ENCODE data around the gene ARMC3.

ARMC3 gene

DNA sequence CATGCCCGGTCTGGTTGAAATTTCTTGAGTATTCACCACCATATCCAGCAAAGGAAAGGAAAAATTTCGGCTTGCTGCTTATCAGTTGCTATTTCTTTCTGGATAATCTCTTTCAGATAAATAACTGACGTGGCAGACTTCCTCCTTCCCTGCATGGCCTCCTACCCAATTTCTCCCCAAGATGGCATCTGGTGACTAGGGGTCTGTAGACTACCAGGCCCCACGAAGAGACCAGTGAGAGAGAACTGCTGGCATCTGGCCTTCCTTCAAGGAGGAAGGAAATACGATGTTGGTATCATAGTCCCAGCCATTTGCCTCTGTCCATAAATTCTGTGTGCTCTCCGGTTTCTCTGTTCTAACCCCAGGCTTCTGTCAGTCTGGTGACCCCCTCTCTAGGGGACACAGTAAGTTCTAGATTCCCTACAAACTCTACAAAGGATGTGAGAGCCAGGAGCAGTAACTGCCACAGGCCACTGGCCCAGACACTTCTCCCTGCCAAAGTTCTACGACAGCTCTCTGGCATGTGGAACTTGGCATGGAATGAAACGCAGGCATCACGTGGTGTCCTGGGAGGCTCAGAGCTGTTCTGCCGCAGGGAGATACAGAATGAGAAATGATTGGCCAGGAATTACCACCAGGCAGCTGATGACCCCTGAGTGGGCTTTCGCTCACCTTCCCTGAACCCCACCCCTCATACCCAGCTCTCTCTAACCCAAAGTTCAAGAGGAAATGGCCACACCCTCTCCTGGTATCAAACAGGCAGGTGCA lies 137.5 kb downstream of the ARMC3 start:
- TF ChIP-seq CTCF (IDR thresholded peaks at IDR 0.05): no peak

DNA sequence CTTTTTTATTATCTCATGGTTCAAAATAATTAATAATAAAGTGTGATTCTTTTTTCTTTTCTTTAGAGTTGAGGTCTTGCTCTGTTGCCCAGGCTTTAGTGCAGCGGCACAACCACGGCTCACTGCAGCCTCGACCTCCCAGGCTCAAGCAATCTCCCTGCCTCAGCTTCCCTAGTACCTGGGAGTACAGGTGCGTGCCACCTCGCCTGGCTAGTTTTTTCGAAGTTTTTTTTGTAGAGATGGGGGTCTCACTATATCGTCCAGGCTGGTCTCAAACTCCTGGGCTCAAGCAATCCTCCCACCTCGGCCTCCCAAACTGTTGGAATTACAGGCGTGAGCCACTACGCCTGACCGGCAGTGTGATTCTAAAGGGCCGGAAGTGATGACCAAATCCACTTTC lies 139.5 kb downstream of the ARMC3 start:
- TF ChIP-seq CTCF (IDR thresholded peaks at IDR 0.05): no peak

GRCh38 chr10:23067939-23068775 lies 140.3 kb downstream of the ARMC3 start:
- peak; percentile 77 for TF ChIP-seq CTCF (IDR thresholded peaks at IDR 0.05)

DNA sequence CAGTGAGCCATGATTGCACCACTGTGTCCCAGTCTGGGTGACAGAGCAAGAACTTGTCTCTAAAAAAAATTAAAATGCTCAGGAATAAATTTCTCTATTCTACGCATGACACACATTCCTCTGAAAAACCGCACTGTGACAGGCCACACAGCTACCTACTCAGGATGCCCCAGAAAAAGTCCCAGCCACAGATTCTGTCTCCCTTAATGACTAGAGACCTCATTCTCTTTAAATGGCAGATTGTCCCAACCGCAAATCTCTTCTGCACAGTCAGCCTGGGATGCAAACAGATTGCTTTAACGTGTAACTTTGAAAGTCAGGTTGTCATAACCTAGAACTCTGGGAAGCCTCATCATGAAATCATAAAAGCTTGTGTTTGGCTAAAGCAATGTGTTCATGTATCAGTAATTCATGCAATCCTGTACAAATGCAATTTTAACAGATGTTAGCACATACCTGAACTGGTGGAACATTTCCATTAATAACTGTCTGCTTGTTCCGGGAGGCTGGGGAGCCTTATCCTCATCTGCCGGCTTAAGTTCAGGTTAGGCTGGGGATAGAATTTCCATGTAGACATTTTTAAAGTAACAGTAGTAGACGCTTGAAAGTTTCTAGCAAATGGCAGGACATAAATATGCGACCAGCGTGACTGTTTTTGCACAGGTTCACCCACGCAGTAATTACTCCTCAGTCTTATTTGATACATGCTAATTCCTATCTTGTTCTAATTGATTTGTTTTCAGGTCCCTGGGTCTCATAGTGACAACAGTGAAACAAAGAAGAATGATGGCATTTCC lies 141.4 kb downstream of the ARMC3 start:
- no peak for TF ChIP-seq CTCF (IDR thresholded peaks at IDR 0.05)

DNA sequence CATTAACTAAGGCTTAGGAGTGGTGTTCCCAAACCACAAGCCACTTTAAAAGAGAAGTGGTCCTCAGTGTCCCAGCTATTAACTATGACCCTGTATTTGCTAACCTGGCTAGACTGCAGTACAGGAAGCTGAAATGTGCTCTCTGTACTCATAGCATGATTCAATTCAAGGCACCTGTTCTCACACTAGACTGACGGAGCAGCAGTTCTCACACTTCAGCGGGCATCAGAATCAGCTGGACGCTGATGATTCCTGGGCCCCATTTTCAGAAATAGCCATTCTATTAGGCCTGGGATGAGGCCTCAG lies 143.0 kb downstream of the ARMC3 start:
- TF ChIP-seq CTCF (IDR thresholded peaks at IDR 0.05): no peak

- TF ChIP-seq CTCF (IDR thresholded peaks at IDR 0.05): no peak
These were observed 145.7 kb downstream of the ARMC3 start for GRCh38 chr10:23073527-23073926.

GRCh38 chr10:23075672-23076071 lies 147.8 kb downstream of the ARMC3 start:
- TF ChIP-seq CTCF (IDR thresholded peaks at IDR 0.05): no peak

All from LNCAP (cell line).